H9 (cell line): ENCODE results near the gene GPR161. TPM values are rescaled to one million over a fixed set of nuclear protein-coding genes. Genes with fewer than 3 reads are reported as not detected.

Experiments
- DNase-seq: peaks from one replicate; pipeline ENCODE4 v3.0.0-alpha.2; 2017
- H2AFZ ChIP-seq: one replicate; pipeline ENCODE4 v1.6.1; 2013; ENCODE audit warnings: mild to moderate bottlenecking, low read length, control low read depth, moderate library complexity
- H2AK5ac ChIP-seq: 2 replicates; pipeline ENCODE4 v1.6.1; 2013; ENCODE audit warnings: low read length, control low read depth, mixed read lengths; ENCODE audit not compliant: insufficient read length
- H2BK120ac ChIP-seq: one replicate; pipeline ENCODE4 v1.6.1; 2013; ENCODE audit warnings: low read depth, mild to moderate bottlenecking, low read length, control low read depth, inconsistent platforms; ENCODE audit not compliant: poor library complexity, severe bottlenecking
- H2BK12ac ChIP-seq: 2 replicates; pipeline ENCODE4 v1.6.1; 2013; ENCODE audit warnings: low read length, control low read depth, mixed read lengths, low read depth; ENCODE audit not compliant: insufficient read length
- H2BK15ac ChIP-seq: 2 replicates; pipeline ENCODE4 v1.6.1; 2013; ENCODE audit warnings: low read depth, low read length, control low read depth
- H2BK20ac ChIP-seq: one replicate; pipeline ENCODE4 v1.6.1; 2013; ENCODE audit warnings: low read depth, mild to moderate bottlenecking, low read length, control low read depth, inconsistent platforms; ENCODE audit not compliant: poor library complexity, severe bottlenecking
- H2BK5ac ChIP-seq: 2 replicates; pipeline ENCODE4 v1.6.1; 2013; ENCODE audit warnings: low read length, control low read depth, mixed read lengths; ENCODE audit not compliant: insufficient read length
- H3K14ac ChIP-seq: 2 replicates; pipeline ENCODE4 v1.6.1; 2013; ENCODE audit warnings: low read length, control low read depth; ENCODE audit not compliant: insufficient read depth
- H3K18ac ChIP-seq: 2 replicates; pipeline ENCODE4 v1.6.1; 2013; ENCODE audit warnings: low read depth, mild to moderate bottlenecking, mixed read lengths, low read length, control low read depth; ENCODE audit not compliant: insufficient read length
- H3K23ac ChIP-seq: 2 replicates; pipeline ENCODE4 v1.6.1; 2013; ENCODE audit warnings: low read length, control low read depth, mixed read lengths, low read depth; ENCODE audit not compliant: insufficient read length
- H3K23me2 ChIP-seq: 2 replicates; pipeline ENCODE4 v1.6.1; 2013; ENCODE audit warnings: low read depth, mild to moderate bottlenecking, mixed read lengths, low read length, control low read depth; ENCODE audit not compliant: insufficient read length, poor library complexity, severe bottlenecking
- H3K27ac ChIP-seq: 2 replicates; pipeline ENCODE4 v1.5.1; 2013; ENCODE audit warnings: low read length, control low read depth, mixed read lengths, low read depth; ENCODE audit not compliant: insufficient read length
- H3K27me3 ChIP-seq: 2 replicates; pipeline ENCODE4 v1.6.1; 2013; ENCODE audit warnings: low read length, control low read depth, inconsistent platforms; ENCODE audit not compliant: insufficient read depth
- H3K4ac ChIP-seq: 2 replicates; pipeline ENCODE4 v1.6.1; 2013; ENCODE audit warnings: low read depth, mild to moderate bottlenecking, control low read depth, inconsistent platforms, low read length, moderate library complexity
- H3K4me1 ChIP-seq: 2 replicates; pipeline ENCODE4 v1.6.1; 2013; ENCODE audit warnings: low read length, control low read depth, inconsistent platforms; ENCODE audit not compliant: insufficient read depth
- H3K4me2 ChIP-seq: 2 replicates; pipeline ENCODE4 v1.6.1; 2013; ENCODE audit warnings: low read length, control low read depth, mixed read lengths; ENCODE audit not compliant: insufficient read length, insufficient read depth
- H3K56ac ChIP-seq: 2 replicates; pipeline ENCODE4 v1.6.1; 2013; ENCODE audit warnings: low read depth, mild to moderate bottlenecking, mixed read lengths, low read length, control low read depth; ENCODE audit not compliant: insufficient read length
- H3K79me1 ChIP-seq: 2 replicates; pipeline ENCODE4 v1.6.1; 2013; ENCODE audit warnings: low read depth, mild to moderate bottlenecking, moderate library complexity, low read length, control low read depth, inconsistent platforms; ENCODE audit not compliant: insufficient read depth, poor library complexity, severe bottlenecking
- H3K79me2 ChIP-seq: 2 replicates; pipeline ENCODE4 v1.6.1; 2013; ENCODE audit warnings: low read length, control low read depth, inconsistent platforms; ENCODE audit not compliant: insufficient read depth
- H3K9ac ChIP-seq: 2 replicates; pipeline ENCODE4 v1.6.1; 2013; ENCODE audit warnings: low read length, control low read depth, mixed read lengths; ENCODE audit not compliant: insufficient read length; ENCODE audit errors: extremely low read depth
- H3K9me3 ChIP-seq: one replicate; pipeline ENCODE4 v1.6.1; 2013; ENCODE audit warnings: low read depth, low read length, inconsistent platforms; ENCODE audit not compliant: control insufficient read depth
- H3T11ph ChIP-seq: one replicate; pipeline ENCODE4 v1.6.1; 2013; ENCODE audit warnings: mild to moderate bottlenecking, low read length, control low read depth, inconsistent platforms
- H4K20me1 ChIP-seq: one replicate; pipeline ENCODE4 v1.6.1; 2013; ENCODE audit not compliant: control insufficient read depth, insufficient read length, insufficient read depth
- H4K5ac ChIP-seq: 2 replicates; pipeline ENCODE4 v1.6.1; 2013; ENCODE audit warnings: low read depth, mild to moderate bottlenecking, mixed read lengths, low read length, control low read depth; ENCODE audit not compliant: insufficient read length
- H4K8ac ChIP-seq: replicated peaks from 2 replicates; pipeline ENCODE4 v1.6.1; 2013; ENCODE audit warnings: low read length, control low read depth, mixed read lengths, low read depth; ENCODE audit not compliant: insufficient read length
- H4K91ac ChIP-seq: 2 replicates; pipeline ENCODE4 v1.6.1; 2013; ENCODE audit warnings: low read depth, mild to moderate bottlenecking, moderate library complexity, mixed read lengths, low read length, control low read depth; ENCODE audit not compliant: insufficient read length
- H3K27ac Mint-ChIP-seq, 3 experiments: 2 replicates in 2 of 3; 3 replicates in 1 of 3; pipeline ENCODE4 v1.8.0; 2020 to 2021; ENCODE audit warnings: mixed read lengths in 3 of 3, mild to moderate bottlenecking in 1 of 3, moderate library complexity in 1 of 3
- H3K27me3 Mint-ChIP-seq: 2 replicates; pipeline ENCODE4 v1.8.0; 2021; ENCODE audit warnings: low read depth, mild to moderate bottlenecking, moderate library complexity, mixed read lengths
- H3K36me3 Mint-ChIP-seq, 3 experiments: 2 replicates in 2 of 3; 3 replicates in 1 of 3; pipeline ENCODE4 v1.8.0; 2020 to 2021; ENCODE audit warnings: low read depth in 3 of 3, mixed read lengths in 3 of 3; ENCODE audit not compliant: insufficient read depth in 1 of 3
- H3K4me1 Mint-ChIP-seq, 2 experiments: 2 replicates each; pipeline ENCODE4 v1.8.0; 2020; ENCODE audit warnings: mixed read lengths in 2 of 2
- H3K4me3 Mint-ChIP-seq, 2 experiments: 2 replicates in 1 of 2; 3 replicates in 1 of 2; pipeline ENCODE4 v1.8.0; 2020 to 2021; ENCODE audit warnings: mild to moderate bottlenecking in 2 of 2, mixed read lengths in 2 of 2, moderate library complexity in 1 of 2
- H3K9me3 Mint-ChIP-seq, 2 experiments: 2 replicates in 1 of 2; 3 replicates in 1 of 2; pipeline ENCODE4 v1.8.0; 2020; ENCODE audit warnings: mild to moderate bottlenecking in 2 of 2, mixed read lengths in 2 of 2, moderate library complexity in 1 of 2
- WGBS: extraction: QIAGEN DNeasy Blood & Tissue Kit; methylation state at CpG from one replicate; pipeline ENCODE4 v1.1.7; 2013; ENCODE audit warnings: missing lambda C conversion rate, low lambda C conversion rate, mixed read lengths; ENCODE audit not compliant: insufficient read length; ENCODE audit errors: extremely low coverage; 5-methylcytosine and 5-hydroxymethylcytosine counted together
- total RNA-seq: library from RNA; stranded (reverse); gene quantifications from 2 replicates; pipeline ENCODE4 v1.2.1, GENCODE V29; 2021
- TF ChIP-seq, protein P1 (sequence below): fragments of 200-600 bp; sonication (generic); conservative IDR thresholded peaks from 3 replicates; pipeline ENCODE4 v1.8.0; 2021; ENCODE audit warnings: antibody characterized with exemption, mild to moderate bottlenecking

GPR161 gene
- total RNA-seq, 1 experiment from 2014 or later = 10.6 TPM

DNA sequence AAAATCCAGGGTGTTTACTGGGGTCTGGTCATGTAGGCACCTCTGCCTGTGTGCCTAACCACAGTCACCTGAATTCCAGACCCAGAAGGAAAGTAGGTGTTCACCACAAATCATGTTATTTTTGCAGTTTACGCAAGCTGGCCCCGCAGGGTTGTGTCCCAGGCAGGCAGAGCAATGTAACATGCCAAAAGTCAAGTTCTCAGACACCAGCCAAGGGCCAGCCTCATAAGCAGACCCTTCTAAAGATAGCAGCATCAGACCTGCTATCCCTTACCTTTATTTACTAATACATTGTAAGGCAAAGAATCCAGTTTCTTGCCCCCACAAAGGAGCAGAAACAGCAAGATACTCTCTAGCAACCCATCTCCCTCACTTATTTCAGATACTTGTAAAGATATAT, 83.0 kb downstream of the GPR161 start:
- Histone ChIP-seq H2BK20ac (no peak overlapping the region), H2BK5ac (no peak overlapping the region), H3K56ac (no peak overlapping the region), H3K4me1 (no peaks in the 10 kb centered on the region), H3K4me2 (no peak overlapping the region), H2AK5ac (no peak overlapping the region), H2BK120ac (no peak overlapping the region), H4K20me1 (no peaks in the 10 kb centered on the region), H4K91ac (no peak overlapping the region), H3K9me3 (no peaks in the 10 kb centered on the region), H3K79me2 (no peaks in the 10 kb centered on the region), H2BK12ac (no peak overlapping the region), H3K27ac (no peak overlapping the region), H3K18ac (no peak overlapping the region), H3K79me1 (no peaks in the 10 kb centered on the region), H3K23me2 (no peaks in the 10 kb centered on the region), H4K8ac (no peak overlapping the region), H3K14ac (no peak overlapping the region), H3K23ac (no peak overlapping the region), H3K4ac (no peak overlapping the region), H3T11ph (no peak overlapping the region), H4K5ac (no peak overlapping the region), H2AFZ (no peak overlapping the region), H2BK15ac (no peak overlapping the region), H3K9ac (no peak overlapping the region), H3K27me3 (no peaks in the 10 kb centered on the region)
- Mint-ChIP-seq H3K36me3 (peaks cover 0 to 11% (median 3%) of the 10 kb centered on the region in 3 experiments; a peak in 5 of 7 replicates), H3K27me3 (no peaks in the 10 kb centered on the region), H3K27ac (no peak overlapping the region), H3K4me3 (no peak overlapping the region), H3K4me1 (no peaks in the 10 kb centered on the region), H3K9me3 (peaks cover 0 to 4% of the 10 kb centered on the region in 2 experiments; a peak in 1 of 5 replicates)
- TF ChIP-seq, protein P1, sequence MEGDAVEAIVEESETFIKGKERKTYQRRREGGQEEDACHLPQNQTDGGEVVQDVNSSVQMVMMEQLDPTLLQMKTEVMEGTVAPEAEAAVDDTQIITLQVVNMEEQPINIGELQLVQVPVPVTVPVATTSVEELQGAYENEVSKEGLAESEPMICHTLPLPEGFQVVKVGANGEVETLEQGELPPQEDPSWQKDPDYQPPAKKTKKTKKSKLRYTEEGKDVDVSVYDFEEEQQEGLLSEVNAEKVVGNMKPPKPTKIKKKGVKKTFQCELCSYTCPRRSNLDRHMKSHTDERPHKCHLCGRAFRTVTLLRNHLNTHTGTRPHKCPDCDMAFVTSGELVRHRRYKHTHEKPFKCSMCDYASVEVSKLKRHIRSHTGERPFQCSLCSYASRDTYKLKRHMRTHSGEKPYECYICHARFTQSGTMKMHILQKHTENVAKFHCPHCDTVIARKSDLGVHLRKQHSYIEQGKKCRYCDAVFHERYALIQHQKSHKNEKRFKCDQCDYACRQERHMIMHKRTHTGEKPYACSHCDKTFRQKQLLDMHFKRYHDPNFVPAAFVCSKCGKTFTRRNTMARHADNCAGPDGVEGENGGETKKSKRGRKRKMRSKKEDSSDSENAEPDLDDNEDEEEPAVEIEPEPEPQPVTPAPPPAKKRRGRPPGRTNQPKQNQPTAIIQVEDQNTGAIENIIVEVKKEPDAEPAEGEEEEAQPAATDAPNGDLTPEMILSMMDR = no peak
- DNase-seq = no peak
- no CpG with 5 or more reads among the region's 2 CpGs for WGBS
